Right kidney (tissue), 1 donor: ENCODE measurements around the gene ELP6.
"Not testable (repeated sequence)": the region's sequence is repeated elsewhere in the genome, so short reads cannot be mapped to it uniquely, and the experiment has no call there.

Experiments used
- DNase-seq: peaks from one replicate; pipeline ENCODE4 v3.0.0-alpha.2; 2016

The ELP6 gene

GRCh38 chr3:47468315-47468714, 45.2 kb downstream of the ELP6 start:
- DNase-seq: not testable (repeated sequence)

GRCh38 chr3:47464588-47464987, 48.9 kb downstream of the ELP6 start:
- DNase-seq: no peak

GRCh38 chr3:47459534-47460085, 53.9 kb downstream of the ELP6 start:
- DNase-seq: not testable (repeated sequence)

DNA sequence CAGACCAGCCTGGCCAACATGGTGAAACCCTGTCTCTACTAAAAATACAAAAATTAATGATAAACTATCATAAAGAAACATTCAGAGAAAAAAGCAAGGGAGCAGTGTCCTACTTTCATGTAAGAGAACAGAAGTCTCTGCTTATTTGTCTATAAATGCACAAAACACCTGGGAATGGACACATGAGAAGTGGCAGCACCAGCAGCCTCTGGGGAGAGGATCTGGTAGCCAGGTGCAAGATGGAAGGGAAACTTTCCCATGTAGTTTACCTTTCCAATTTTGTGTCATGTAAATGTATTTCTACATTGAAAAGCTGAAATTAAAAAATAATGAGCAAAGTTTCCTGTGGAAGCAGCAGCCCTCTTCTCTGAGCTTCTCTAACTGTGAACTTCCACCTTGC, 56.5 kb downstream of the ELP6 start:
- DNase-seq: no peak

DNA sequence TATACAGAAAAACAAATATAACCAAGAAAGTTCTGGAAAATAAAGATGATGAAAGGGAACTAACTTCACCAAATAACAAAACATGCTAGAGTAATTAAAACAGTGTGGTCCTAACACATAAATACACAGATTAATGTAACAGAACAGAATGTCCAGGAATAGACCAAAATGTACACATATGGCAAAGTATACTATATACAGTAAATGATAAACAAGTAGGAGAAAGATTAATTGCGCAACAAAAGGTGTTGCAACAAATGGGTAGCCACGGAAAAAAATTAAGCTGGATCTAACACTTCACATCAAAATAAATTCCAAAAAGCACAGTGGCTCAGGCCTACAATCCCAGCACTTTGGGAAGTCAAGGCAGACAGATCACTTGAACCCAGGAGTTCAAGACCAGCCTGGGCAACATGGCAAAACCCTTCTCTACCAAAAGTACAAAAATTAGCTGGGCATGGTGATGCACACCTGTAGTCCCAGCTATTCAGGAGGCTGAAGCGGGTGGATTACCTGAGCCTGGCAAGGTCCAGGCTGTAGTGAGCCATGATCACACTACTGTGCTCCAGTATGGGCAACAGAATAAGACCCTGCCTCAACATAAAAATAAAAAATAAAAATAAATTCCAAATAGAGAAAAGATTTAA, 57.6 kb downstream of the ELP6 start:
- no peak for DNase-seq

DNA sequence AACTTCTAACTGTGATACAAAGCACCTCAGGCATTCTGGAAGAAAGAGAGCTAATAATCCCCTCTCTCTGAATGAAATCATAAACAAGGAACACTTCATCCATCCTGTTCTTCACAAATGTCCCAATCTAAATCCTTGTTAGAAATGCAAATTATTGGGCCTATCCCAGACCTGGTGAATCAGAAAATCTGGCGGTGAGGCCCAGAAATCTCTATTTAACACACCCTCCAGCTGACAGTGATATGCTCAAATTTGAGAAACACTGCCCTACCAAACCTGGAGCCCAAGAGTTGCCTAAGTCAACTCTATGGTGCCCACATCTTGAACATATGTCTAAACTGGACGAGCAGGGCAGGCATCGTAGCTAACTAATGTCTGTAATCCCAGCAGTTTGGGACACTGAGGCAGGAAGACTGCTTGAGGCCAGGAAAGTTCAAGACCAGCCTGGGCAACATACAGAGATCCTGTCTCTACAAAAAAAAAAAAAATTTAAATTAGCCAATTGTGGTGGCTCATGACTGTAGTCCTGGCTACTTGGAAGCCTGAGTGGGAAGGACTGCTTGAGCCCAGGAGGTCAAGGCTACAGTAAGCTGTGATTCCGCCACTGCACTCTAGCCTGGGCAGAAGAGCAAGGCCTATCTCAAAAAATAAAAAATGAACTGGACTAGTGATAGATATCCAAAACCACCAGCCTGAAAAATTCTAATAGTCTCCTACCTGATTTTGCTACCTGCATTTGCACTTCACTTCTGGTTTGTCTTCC, 60.9 kb downstream of the ELP6 start:
- no peak for DNase-seq
